ENCODE data around the gene ARID3B. TPM values are rescaled to one million over a fixed set of nuclear protein-coding genes. Genes with fewer than 3 reads are reported as not detected.

The ARID3B gene
- total RNA-seq, 1 experiment from 2014 or later, result 101 TPM

DNA sequence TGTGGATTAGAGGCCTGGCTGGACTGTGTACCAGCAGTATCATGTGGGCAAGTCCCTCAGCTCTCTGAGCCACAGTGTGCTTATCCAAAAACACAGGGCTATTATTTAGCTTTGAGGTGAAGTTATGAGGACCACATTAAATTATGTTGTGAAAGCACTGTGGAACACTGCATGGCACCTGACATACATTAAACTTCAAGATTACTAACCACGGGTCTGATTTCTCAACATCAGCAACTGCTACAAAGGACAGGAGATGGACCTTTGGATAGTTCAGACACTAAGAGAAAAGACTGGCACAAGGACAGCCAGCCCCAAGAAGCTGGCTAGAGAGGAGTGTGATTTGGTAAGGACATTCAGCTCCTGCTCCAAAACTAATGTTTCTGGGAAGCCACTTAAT lies 96.0 kb downstream of the ARID3B start:
- no peak overlapping the region for H2BK15ac ChIP-seq (ENCODE audit: low read depth, low read length)
- H2AK5ac ChIP-seq (ENCODE audit: insufficient read length, low read length), result no peak overlapping the region
- no peaks in the 10 kb centered on the region for H3K4me1 ChIP-seq (ENCODE audit: insufficient read depth, low read length)
- no peak overlapping the region for H4K91ac ChIP-seq (ENCODE audit: insufficient read length, low read depth, low read length)
- H2BK5ac ChIP-seq (ENCODE audit: insufficient read length, low read length), result no peak overlapping the region
- no peak overlapping the region for H3K23ac ChIP-seq (ENCODE audit: insufficient read length, low read depth, low read length)
- no peaks in the 10 kb centered on the region for H3K23me2 ChIP-seq (ENCODE audit: insufficient read length, low read depth, low read length, poor library complexity, severe bottlenecking)
- no peaks in the 10 kb centered on the region for H3K9me3 Mint-ChIP-seq
- no CpG with 5 or more reads among the region's 1 CpG for WGBS (ENCODE audit: extremely low coverage, insufficient read length, low lambda C conversion rate)
- H3K4me1 Mint-ChIP-seq, result peaks cover 0 to 2% of the 10 kb centered on the region in 2 experiments; a peak in 2 of 4 replicates
- no peak overlapping the region for H3K9ac ChIP-seq (ENCODE audit: extremely low read depth, insufficient read length, low read length)
- H2BK12ac ChIP-seq (ENCODE audit: insufficient read length, low read depth, low read length), result no peak overlapping the region
- no peak overlapping the region for H4K5ac ChIP-seq (ENCODE audit: insufficient read length, low read depth, low read length)
- no peak overlapping the region for H2BK20ac ChIP-seq (ENCODE audit: low read depth, low read length, poor library complexity, severe bottlenecking)
- no peak overlapping the region for H2BK120ac ChIP-seq (ENCODE audit: low read depth, low read length, poor library complexity, severe bottlenecking)
- no peak overlapping the region for H3K14ac ChIP-seq (ENCODE audit: insufficient read depth, low read length)
- H3K27ac ChIP-seq (ENCODE audit: insufficient read length, low read depth, low read length), result no peak overlapping the region
- H3T11ph ChIP-seq (ENCODE audit: low read length), result no peak overlapping the region
- H3K27me3 ChIP-seq (ENCODE audit: insufficient read depth, low read length), result no peaks in the 10 kb centered on the region
- no peaks in the 10 kb centered on the region for H3K9me3 ChIP-seq (ENCODE audit: control insufficient read depth, low read depth, low read length)
- H3K79me2 ChIP-seq (ENCODE audit: insufficient read depth, low read length), result no peaks in the 10 kb centered on the region
- TF ChIP-seq, protein P1, sequence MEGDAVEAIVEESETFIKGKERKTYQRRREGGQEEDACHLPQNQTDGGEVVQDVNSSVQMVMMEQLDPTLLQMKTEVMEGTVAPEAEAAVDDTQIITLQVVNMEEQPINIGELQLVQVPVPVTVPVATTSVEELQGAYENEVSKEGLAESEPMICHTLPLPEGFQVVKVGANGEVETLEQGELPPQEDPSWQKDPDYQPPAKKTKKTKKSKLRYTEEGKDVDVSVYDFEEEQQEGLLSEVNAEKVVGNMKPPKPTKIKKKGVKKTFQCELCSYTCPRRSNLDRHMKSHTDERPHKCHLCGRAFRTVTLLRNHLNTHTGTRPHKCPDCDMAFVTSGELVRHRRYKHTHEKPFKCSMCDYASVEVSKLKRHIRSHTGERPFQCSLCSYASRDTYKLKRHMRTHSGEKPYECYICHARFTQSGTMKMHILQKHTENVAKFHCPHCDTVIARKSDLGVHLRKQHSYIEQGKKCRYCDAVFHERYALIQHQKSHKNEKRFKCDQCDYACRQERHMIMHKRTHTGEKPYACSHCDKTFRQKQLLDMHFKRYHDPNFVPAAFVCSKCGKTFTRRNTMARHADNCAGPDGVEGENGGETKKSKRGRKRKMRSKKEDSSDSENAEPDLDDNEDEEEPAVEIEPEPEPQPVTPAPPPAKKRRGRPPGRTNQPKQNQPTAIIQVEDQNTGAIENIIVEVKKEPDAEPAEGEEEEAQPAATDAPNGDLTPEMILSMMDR (conservative IDR thresholded peaks at IDR 0.05), result no peak
- H3K4ac ChIP-seq (ENCODE audit: low read depth, low read length), result no peak overlapping the region
- H3K4me3 Mint-ChIP-seq, result no peak overlapping the region
- H3K27me3 Mint-ChIP-seq (ENCODE audit: low read depth), result no peaks in the 10 kb centered on the region
- H3K18ac ChIP-seq (ENCODE audit: insufficient read length, low read depth, low read length), result no peak overlapping the region
- no peak overlapping the region; a peak in 1 of 7 replicates for H3K27ac Mint-ChIP-seq
- no peak overlapping the region for H3K56ac ChIP-seq (ENCODE audit: insufficient read length, low read depth, low read length)
- H4K8ac ChIP-seq (replicated peaks; ENCODE audit: insufficient read length, low read depth, low read length), result no peak overlapping the region
- no peaks in the 10 kb centered on the region for H3K79me1 ChIP-seq (ENCODE audit: insufficient read depth, low read depth, low read length, poor library complexity, severe bottlenecking)
- H2AFZ ChIP-seq (ENCODE audit: low read length), result no peak overlapping the region
- H3K4me2 ChIP-seq (ENCODE audit: insufficient read depth, insufficient read length, low read length), result no peak overlapping the region
- peaks cover 11 to 53% (median 31%) of the 10 kb centered on the region in 3 experiments; a peak in 6 of 7 replicates for H3K36me3 Mint-ChIP-seq (ENCODE audit: insufficient read depth in 1 of 3, low read depth in 3 of 3)
- no peaks in the 10 kb centered on the region for H4K20me1 ChIP-seq (ENCODE audit: control insufficient read depth, insufficient read depth, insufficient read length)
- DNase-seq, result no peak
